ENCODE results near the gene TFR2.

TFR2 gene

GRCh38 chr7:100573691-100574361 is 67.5 kb downstream of the TFR2 start, which contains the start of gene SAP25:
Gene SAP25, minus strand, starts transcription at chr7:100573900. Its CDS starts 158 bp downstream, at chr7:100573742.
- in situ Hi-C loops (cut with MboI; ENCODE audit: low sequenced_read_pairs) = no loop called here

- in situ Hi-C loops (cut with MboI; ENCODE audit: low sequenced_read_pairs) = no loop called here
Measured at GRCh38 chr7:100572949-100573675, 68.2 kb downstream of the TFR2 start.

- in situ Hi-C loops (cut with MboI; ENCODE audit: low sequenced_read_pairs) = no loop called here
Measured at GRCh38 chr7:100572281-100572948, 68.9 kb downstream of the TFR2 start.

- in situ Hi-C loops (cut with MboI; ENCODE audit: low sequenced_read_pairs) = no loop called here
Measured at GRCh38 chr7:100571829-100572116, 69.6 kb downstream of the TFR2 start.

- in situ Hi-C loops (cut with MboI; ENCODE audit: low sequenced_read_pairs) = no loop called here
Measured at GRCh38 chr7:100570954-100571828, 70.2 kb downstream of the TFR2 start.
